Measurements from ENCODE around the gene CHSY1. TPM values are rescaled to one million over a fixed set of nuclear protein-coding genes. Genes with fewer than 3 reads are reported as not detected.

CHSY1 gene
- total and polyA plus RNA-seq, 2 of the 13 experiments (the other 11 are each of a cell fraction or from before 2014, with no cell fraction given): 13.3 to 13.7 TPM

GRCh38 chr15:101243420-101243819, 8.4 kb downstream of the CHSY1 start (continued):
- TF ChIP-seq ZBTB33 (CRISPR knock-in tag; IDR thresholded peaks at IDR 0.05) (0 out of 2 replicates have a peak, but pooled peaks have one; percentile 30), CHD4 (IDR thresholded peaks at IDR 0.05; ENCODE audit: borderline replicate concordance, low read length) (no peak)

- intact Hi-C loops (cut with micrococcal nuclease; ENCODE audit: unreplicated experiment): no loop called here
- in situ Hi-C loops (cut with HindIII; ENCODE audit: extremely low pct_ligation_motif_present, low pct_unique_long_range_greater_than_20kb): no loop called here
- no peak for ATAC-seq
- Histone ChIP-seq H3K27me3 (ENCODE audit: control insufficient read depth in 1 of 2, insufficient read depth in 2 of 2, low read length in 2 of 2) (no peaks in the 10 kb centered on the region), H3K27ac (ENCODE audit: extremely low read length, insufficient read depth, low read length) (no peak overlapping the region), H3K4me1 (ENCODE audit: insufficient read depth, low read length) (peaks cover 86% of the 10 kb centered on the region), H3K79me2 (ENCODE audit: insufficient read depth, low read length) (peaks cover 94% of the 10 kb centered on the region), H4K20me1 (ENCODE audit: insufficient read depth, low read length) (peaks cover 27% of the 10 kb centered on the region), H2AFZ (ENCODE audit: low read length) (no peak overlapping the region), H3K4me3 (replicated peaks in 1 of 3; ENCODE audit: insufficient read depth in 1 of 3, low read depth in 2 of 3, low read length in 3 of 3) (no peak overlapping the region), H3K36me3 (replicated peaks in 1 of 2; ENCODE audit: control insufficient read depth in 1 of 2, insufficient read depth in 2 of 2, low read length in 2 of 2) (peaks cover 0 to 7% of the 10 kb centered on the region in 2 experiments; a peak in 2 of 5 replicates), H3K9ac (ENCODE audit: insufficient read depth, low read depth, low read length) (no peak overlapping the region), H3K4me2 (ENCODE audit: low read depth, low read length) (no peak overlapping the region), H3K9me3 (ENCODE audit: low read length) (no peaks in the 10 kb centered on the region)
- TF ChIP-seq CHD2 (IDR thresholded peaks at IDR 0.05; ENCODE audit: low read depth, low read length): no peak
- TF ChIP-seq SOX13 (IDR thresholded peaks at IDR 0.05): no peak
- TF ChIP-seq SOX13 (CRISPR knock-in tag; conservative IDR thresholded peaks at IDR 0.05 in 1 of 2, IDR thresholded peaks at IDR 0.05 in 1 of 2): peak in 1 of 2 experiments; percentile 13; a peak in 1 of 4 replicates
- CTCF ChIA-PET (ENCODE audit: low intra/inter-chr PET ratio, low total read pairs): no interaction called here
- FAIRE-seq: no peak
- no TSS peak for BruUV-seq (replicated peaks)
- WGBS (ENCODE audit: low lambda C conversion rate): 83% methylated on average over 6 of the region's 6 CpGs
- DNase-seq (ENCODE audit: low spot score): no peak
- POLR2A ChIA-PET: interaction anchor here (1.7 kb wide), 1 partner anchor 12 kb away, joined by 4 read pairs; no protein-coding TSS in a partner anchor
Observed at GRCh38 chr15:101242999-101243336, 8.9 kb downstream of the CHSY1 start.

Measured in HepG2 (cell line).